B cell (primary cell): Measurements from ENCODE around the gene EIPR1. TPM values are rescaled to one million over a fixed set of nuclear protein-coding genes. Genes with fewer than 3 reads are reported as not detected.

Experiments used
- ATAC-seq: fragments of 200-7000 bp; cut with Tn5 transposase; one replicate; pipeline ENCODE4 v1.10.0; 2021; ENCODE audit warnings: low read depth, mild to moderate bottlenecking, moderate number of reproducible peaks, moderate library complexity
- CTCF ChIA-PET: fragments of 350-600 bp; sonication (Branson Sonifier 250); formaldehyde crosslinking; loops from one replicate; lab custom pipeline; 2021; ENCODE audit warnings: antibody characterized with exemption, inconsistent platforms; lab: Charles Lee
- POLR2A ChIA-PET: fragments of 350-600 bp; sonication (Branson Sonifier 250); formaldehyde crosslinking; loops from one replicate; lab custom pipeline; 2021; ENCODE audit warnings: antibody characterized with exemption; lab: Charles Lee
- DNase-seq: peaks from one replicate; pipeline ENCODE4 v3.0.0; 2013
- H2AFZ ChIP-seq: 2 replicates; pipeline ENCODE4 v1.6.1; 2012; ENCODE audit warnings: mild to moderate bottlenecking, low read depth, low read length; ENCODE audit not compliant: insufficient read depth, poor library complexity, severe bottlenecking
- H3K27ac ChIP-seq, 2 donors: 1 replicate in 1 of 2; 2 replicates in 1 of 2; pipeline ENCODE4 v1.5.1; 2012 to 2013; ENCODE audit warnings: low read length in 2 of 2, mild to moderate bottlenecking in 2 of 2, moderate library complexity in 1 of 2
- H3K27me3 ChIP-seq, 4 experiments: fragments of 200-600 bp in 1 of 4; sonication (generic) in 1 of 4; replicated peaks in 1 of 4; 1 replicate in 2 of 4; 2 replicates in 2 of 4; pipeline versions ENCODE4 v1.6.1 to v1.7.0; 2013 to 2016; ENCODE audit warnings: low read length in 3 of 4, mild to moderate bottlenecking in 2 of 4, mixed read lengths in 1 of 4, moderate library complexity in 1 of 4; ENCODE audit not compliant: insufficient read depth in 4 of 4, control insufficient read depth in 3 of 4; ENCODE audit errors: control extremely low read depth in 1 of 4
- H3K36me3 ChIP-seq, 2 experiments: replicated peaks in 1 of 2; 1 replicate in 1 of 2; 2 replicates in 1 of 2; pipeline versions ENCODE4 v1.6.1 to v1.7.1; 2013; ENCODE audit warnings: low read length in 1 of 2; ENCODE audit not compliant: insufficient read depth in 2 of 2, control insufficient read depth in 1 of 2; ENCODE audit errors: control extremely low read depth in 1 of 2, extremely low read depth in 1 of 2
- H3K4me1 ChIP-seq, 2 donors: fragments of 200-600 bp in 1 of 2; sonication (generic) in 1 of 2; 1 replicate in 1 of 2; 2 replicates in 1 of 2; pipeline versions ENCODE4 v1.5.1 to v1.6.1; 2013 to 2017; ENCODE audit warnings: low read length in 2 of 2; ENCODE audit not compliant: control insufficient read depth in 2 of 2, insufficient read depth in 2 of 2
- H3K4me2 ChIP-seq: replicated peaks from 2 replicates; pipeline ENCODE3; 2012; ENCODE audit warnings: mild to moderate bottlenecking, low read depth, low read length; ENCODE audit not compliant: poor library complexity, severe bottlenecking
- H3K4me3 ChIP-seq, 5 experiments: fragments of 200-600 bp in 1 of 5; sonication (generic) in 1 of 5; 1 replicate in 3 of 5; 2 replicates in 2 of 5; pipeline versions ENCODE4 v1.5.1 to v1.7.0; 2011 to 2016; ENCODE audit warnings: low read length in 4 of 5, mild to moderate bottlenecking in 4 of 5, low read depth in 2 of 5, control low read depth in 1 of 5, moderate library complexity in 1 of 5; ENCODE audit not compliant: insufficient read depth in 1 of 5; ENCODE audit errors: control extremely low read depth in 1 of 5, extremely low read depth in 1 of 5
- H3K79me2 ChIP-seq: fragments of 200-600 bp; sonication (generic); one replicate; pipeline ENCODE4 v1.6.0; 2016; ENCODE audit warnings: low read length; ENCODE audit not compliant: control insufficient read depth, insufficient read depth
- H3K9ac ChIP-seq: fragments of 200-600 bp; sonication (generic); 2 replicates; pipeline ENCODE4 v1.6.1; 2017; ENCODE audit warnings: mild to moderate bottlenecking, low read length, moderate library complexity
- H3K9me3 ChIP-seq, 3 donors: one replicate each; pipeline versions ENCODE4 v1.6.1 to v1.7.1; 2013; ENCODE audit warnings: low read length in 2 of 3; ENCODE audit not compliant: control insufficient read depth in 2 of 3, insufficient read depth in 1 of 3; ENCODE audit errors: control extremely low read depth in 1 of 3
- H4K20me1 ChIP-seq: 2 replicates; pipeline ENCODE4 v1.6.0; 2012; ENCODE audit warnings: mild to moderate bottlenecking, low read length; ENCODE audit not compliant: insufficient read depth, control insufficient read depth, poor library complexity, severe bottlenecking
- H3K27ac Mint-ChIP-seq: one replicate; pipeline ENCODE4 v1.8.0; 2021; ENCODE audit warnings: mixed read lengths
- H3K27me3 Mint-ChIP-seq: one replicate; pipeline ENCODE4 v1.8.0; 2021; ENCODE audit warnings: mixed read lengths
- H3K4me1 Mint-ChIP-seq: one replicate; pipeline ENCODE4 v1.8.0; 2021; ENCODE audit warnings: mixed read lengths
- H3K4me3 Mint-ChIP-seq: one replicate; pipeline ENCODE4 v1.8.0; 2021; ENCODE audit warnings: mixed read lengths
- H3K9me3 Mint-ChIP-seq: one replicate; pipeline ENCODE4 v1.8.0; 2022; ENCODE audit warnings: mixed read lengths; ENCODE audit not compliant: insufficient read depth
- CTCF ChIP-seq: fragments of 200-600 bp; IDR thresholded peaks from one replicate; pipeline ENCODE4 v1.8.0; 2022; ENCODE audit warnings: antibody characterized with exemption, mild to moderate bottlenecking
- EZH2 ChIP-seq: IDR thresholded peaks from 2 replicates; pipeline ENCODE4 v1.6.1; 2012; ENCODE audit warnings: borderline replicate concordance, low read depth, mild to moderate bottlenecking, moderate library complexity, low read length; ENCODE audit not compliant: insufficient read depth, poor library complexity, severe bottlenecking
- WGBS: methylation state at CpG from one replicate; pipeline ENCODE4 v1.1.5; 2013; ENCODE audit warnings: missing lambda C conversion rate; ENCODE audit not compliant: insufficient coverage; 5-methylcytosine and 5-hydroxymethylcytosine counted together
- intact Hi-C: fragments of 100-400 bp; cut with micrococcal nuclease; formaldehyde crosslinking; loops from one replicate; pipeline ENCODE4 v1.10.0; 2022
- polyA plus RNA-seq: library from polyadenylated mRNA; depleted of rRNA; stranded (reverse); fragments of >200 nt; gene quantifications from 2 replicates; pipeline ENCODE4 v1.2.3, GENCODE V29; 2012
- total RNA-seq, 2 donors: library from RNA; stranded (reverse); fragments of 120-200 nt in 1 of 2; gene quantifications; 1 replicate in 1 of 2; 2 replicates in 1 of 2; pipeline versions ENCODE4 v1.2.3 to v1.2.4, GENCODE V29; 2013 to 2022

EIPR1 gene
- total and polyA plus RNA-seq, 2 donors (not counting 1 experiment from before 2014, with no cell fraction given) = 31.8 to 37.0 TPM

- CTCF ChIA-PET = no interaction called here
- H4K20me1 ChIP-seq = no peaks in the 10 kb centered on the region
- intact Hi-C loops = no loop called here
Measured at GRCh38 chr2:3185910-3186309, 191.7 kb downstream of the EIPR1 start.

GRCh38 chr2:3185256-3185655, 192.4 kb downstream of the EIPR1 start:
- H3K4me1 Mint-ChIP-seq = no peaks in the 10 kb centered on the region
- H3K27ac Mint-ChIP-seq = no peak overlapping the region
- no peak overlapping the region for H3K27ac ChIP-seq
- TF ChIP-seq EZH2 (no peak), CTCF (no peak)
- H3K9ac ChIP-seq = no peak overlapping the region
- peaks cover 14% of the 10 kb centered on the region for H3K79me2 ChIP-seq
- H3K4me1 ChIP-seq = no peaks in the 10 kb centered on the region
- DNase-seq (no peak), ATAC-seq (no peak)
- H3K36me3 ChIP-seq = peaks cover 0 to 19% of the 10 kb centered on the region in 2 experiments
- no peak overlapping the region for H2AFZ ChIP-seq
- no peaks in the 10 kb centered on the region for H3K27me3 Mint-ChIP-seq
- no peak overlapping the region for H3K4me3 Mint-ChIP-seq
- no peak overlapping the region for H3K4me3 ChIP-seq
- no peaks in the 10 kb centered on the region for H3K27me3 ChIP-seq
- no peaks in the 10 kb centered on the region for H3K9me3 Mint-ChIP-seq
- WGBS = 88% methylated on average over 11 of the region's 15 CpGs
- ChIA-PET POLR2A (no interaction called here), CTCF (no interaction called here)
- peaks cover 0 to 21% (median 0%) of the 10 kb centered on the region in 3 donors for H3K9me3 ChIP-seq
- H4K20me1 ChIP-seq = no peaks in the 10 kb centered on the region
- intact Hi-C loops = no loop called here
- H3K4me2 ChIP-seq = no peak overlapping the region

More at GRCh38 chr2:3185910-3186309, 191.7 kb downstream of the EIPR1 start:
- DNase-seq (no peak), ATAC-seq (no peak)
- Histone ChIP-seq H3K9me3 (peaks cover 0 to 15% (median 0%) of the 10 kb centered on the region in 3 donors), H3K4me3 (no peak overlapping the region), H3K9ac (no peak overlapping the region), H3K27ac (no peak overlapping the region), H3K36me3 (peaks cover 0 to 19% of the 10 kb centered on the region in 2 experiments), H2AFZ (no peak overlapping the region), H3K4me1 (no peaks in the 10 kb centered on the region), H3K27me3 (no peaks in the 10 kb centered on the region), H3K4me2 (no peak overlapping the region), H3K79me2 (peaks cover 8% of the 10 kb centered on the region)
- no peak overlapping the region for H3K4me3 Mint-ChIP-seq
- no peak overlapping the region for H3K27ac Mint-ChIP-seq
- TF ChIP-seq EZH2 = no peak
- no peak for TF ChIP-seq CTCF
- no peaks in the 10 kb centered on the region for H3K9me3 Mint-ChIP-seq
- no peaks in the 10 kb centered on the region for H3K4me1 Mint-ChIP-seq
- POLR2A ChIA-PET = no interaction called here
- no peaks in the 10 kb centered on the region for H3K27me3 Mint-ChIP-seq
- WGBS = 99% methylated on average over 9 of the region's 10 CpGs
